H9 (cell line): Measurements from ENCODE around the gene FRMD4B. TPM values are rescaled to one million over a fixed set of nuclear protein-coding genes. Genes with fewer than 3 reads are reported as not detected.

Source experiments
- DNase-seq: peaks from one replicate; pipeline ENCODE4 v3.0.0-alpha.2; 2017
- H2AFZ ChIP-seq: one replicate; pipeline ENCODE4 v1.6.1; 2013; ENCODE audit warnings: mild to moderate bottlenecking, low read length, control low read depth, moderate library complexity
- H2AK5ac ChIP-seq: 2 replicates; pipeline ENCODE4 v1.6.1; 2013; ENCODE audit warnings: low read length, control low read depth, mixed read lengths; ENCODE audit not compliant: insufficient read length
- H2BK120ac ChIP-seq: one replicate; pipeline ENCODE4 v1.6.1; 2013; ENCODE audit warnings: low read depth, mild to moderate bottlenecking, low read length, control low read depth, inconsistent platforms; ENCODE audit not compliant: poor library complexity, severe bottlenecking
- H2BK12ac ChIP-seq: 2 replicates; pipeline ENCODE4 v1.6.1; 2013; ENCODE audit warnings: low read length, control low read depth, mixed read lengths, low read depth; ENCODE audit not compliant: insufficient read length
- H2BK15ac ChIP-seq: 2 replicates; pipeline ENCODE4 v1.6.1; 2013; ENCODE audit warnings: low read depth, low read length, control low read depth
- H2BK20ac ChIP-seq: one replicate; pipeline ENCODE4 v1.6.1; 2013; ENCODE audit warnings: low read depth, mild to moderate bottlenecking, low read length, control low read depth, inconsistent platforms; ENCODE audit not compliant: poor library complexity, severe bottlenecking
- H2BK5ac ChIP-seq: 2 replicates; pipeline ENCODE4 v1.6.1; 2013; ENCODE audit warnings: low read length, control low read depth, mixed read lengths; ENCODE audit not compliant: insufficient read length
- H3K14ac ChIP-seq: 2 replicates; pipeline ENCODE4 v1.6.1; 2013; ENCODE audit warnings: low read length, control low read depth; ENCODE audit not compliant: insufficient read depth
- H3K18ac ChIP-seq: 2 replicates; pipeline ENCODE4 v1.6.1; 2013; ENCODE audit warnings: low read depth, mild to moderate bottlenecking, mixed read lengths, low read length, control low read depth; ENCODE audit not compliant: insufficient read length
- H3K23ac ChIP-seq: 2 replicates; pipeline ENCODE4 v1.6.1; 2013; ENCODE audit warnings: low read length, control low read depth, mixed read lengths, low read depth; ENCODE audit not compliant: insufficient read length
- H3K23me2 ChIP-seq: 2 replicates; pipeline ENCODE4 v1.6.1; 2013; ENCODE audit warnings: low read depth, mild to moderate bottlenecking, mixed read lengths, low read length, control low read depth; ENCODE audit not compliant: insufficient read length, poor library complexity, severe bottlenecking
- H3K27ac ChIP-seq: 2 replicates; pipeline ENCODE4 v1.5.1; 2013; ENCODE audit warnings: low read length, control low read depth, mixed read lengths, low read depth; ENCODE audit not compliant: insufficient read length
- H3K27me3 ChIP-seq: 2 replicates; pipeline ENCODE4 v1.6.1; 2013; ENCODE audit warnings: low read length, control low read depth, inconsistent platforms; ENCODE audit not compliant: insufficient read depth
- H3K4ac ChIP-seq: 2 replicates; pipeline ENCODE4 v1.6.1; 2013; ENCODE audit warnings: low read depth, mild to moderate bottlenecking, control low read depth, inconsistent platforms, low read length, moderate library complexity
- H3K4me1 ChIP-seq: 2 replicates; pipeline ENCODE4 v1.6.1; 2013; ENCODE audit warnings: low read length, control low read depth, inconsistent platforms; ENCODE audit not compliant: insufficient read depth
- H3K4me2 ChIP-seq: 2 replicates; pipeline ENCODE4 v1.6.1; 2013; ENCODE audit warnings: low read length, control low read depth, mixed read lengths; ENCODE audit not compliant: insufficient read length, insufficient read depth
- H3K56ac ChIP-seq: 2 replicates; pipeline ENCODE4 v1.6.1; 2013; ENCODE audit warnings: low read depth, mild to moderate bottlenecking, mixed read lengths, low read length, control low read depth; ENCODE audit not compliant: insufficient read length
- H3K79me1 ChIP-seq: 2 replicates; pipeline ENCODE4 v1.6.1; 2013; ENCODE audit warnings: low read depth, mild to moderate bottlenecking, moderate library complexity, low read length, control low read depth, inconsistent platforms; ENCODE audit not compliant: insufficient read depth, poor library complexity, severe bottlenecking
- H3K79me2 ChIP-seq: 2 replicates; pipeline ENCODE4 v1.6.1; 2013; ENCODE audit warnings: low read length, control low read depth, inconsistent platforms; ENCODE audit not compliant: insufficient read depth
- H3K9ac ChIP-seq: 2 replicates; pipeline ENCODE4 v1.6.1; 2013; ENCODE audit warnings: low read length, control low read depth, mixed read lengths; ENCODE audit not compliant: insufficient read length; ENCODE audit errors: extremely low read depth
- H3K9me3 ChIP-seq: one replicate; pipeline ENCODE4 v1.6.1; 2013; ENCODE audit warnings: low read depth, low read length, inconsistent platforms; ENCODE audit not compliant: control insufficient read depth
- H3T11ph ChIP-seq: one replicate; pipeline ENCODE4 v1.6.1; 2013; ENCODE audit warnings: mild to moderate bottlenecking, low read length, control low read depth, inconsistent platforms
- H4K20me1 ChIP-seq: one replicate; pipeline ENCODE4 v1.6.1; 2013; ENCODE audit not compliant: control insufficient read depth, insufficient read length, insufficient read depth
- H4K5ac ChIP-seq: 2 replicates; pipeline ENCODE4 v1.6.1; 2013; ENCODE audit warnings: low read depth, mild to moderate bottlenecking, mixed read lengths, low read length, control low read depth; ENCODE audit not compliant: insufficient read length
- H4K8ac ChIP-seq: replicated peaks from 2 replicates; pipeline ENCODE4 v1.6.1; 2013; ENCODE audit warnings: low read length, control low read depth, mixed read lengths, low read depth; ENCODE audit not compliant: insufficient read length
- H4K91ac ChIP-seq: 2 replicates; pipeline ENCODE4 v1.6.1; 2013; ENCODE audit warnings: low read depth, mild to moderate bottlenecking, moderate library complexity, mixed read lengths, low read length, control low read depth; ENCODE audit not compliant: insufficient read length
- H3K27ac Mint-ChIP-seq, 3 experiments: 2 replicates in 2 of 3; 3 replicates in 1 of 3; pipeline ENCODE4 v1.8.0; 2020 to 2021; ENCODE audit warnings: mixed read lengths in 3 of 3, mild to moderate bottlenecking in 1 of 3, moderate library complexity in 1 of 3
- H3K27me3 Mint-ChIP-seq: 2 replicates; pipeline ENCODE4 v1.8.0; 2021; ENCODE audit warnings: low read depth, mild to moderate bottlenecking, moderate library complexity, mixed read lengths
- H3K36me3 Mint-ChIP-seq, 3 experiments: 2 replicates in 2 of 3; 3 replicates in 1 of 3; pipeline ENCODE4 v1.8.0; 2020 to 2021; ENCODE audit warnings: low read depth in 3 of 3, mixed read lengths in 3 of 3; ENCODE audit not compliant: insufficient read depth in 1 of 3
- H3K4me1 Mint-ChIP-seq, 2 experiments: 2 replicates each; pipeline ENCODE4 v1.8.0; 2020; ENCODE audit warnings: mixed read lengths in 2 of 2
- H3K4me3 Mint-ChIP-seq, 2 experiments: 2 replicates in 1 of 2; 3 replicates in 1 of 2; pipeline ENCODE4 v1.8.0; 2020 to 2021; ENCODE audit warnings: mild to moderate bottlenecking in 2 of 2, mixed read lengths in 2 of 2, moderate library complexity in 1 of 2
- H3K9me3 Mint-ChIP-seq, 2 experiments: 2 replicates in 1 of 2; 3 replicates in 1 of 2; pipeline ENCODE4 v1.8.0; 2020; ENCODE audit warnings: mild to moderate bottlenecking in 2 of 2, mixed read lengths in 2 of 2, moderate library complexity in 1 of 2
- WGBS: extraction: QIAGEN DNeasy Blood & Tissue Kit; methylation state at CpG from one replicate; pipeline ENCODE4 v1.1.7; 2013; ENCODE audit warnings: missing lambda C conversion rate, low lambda C conversion rate, mixed read lengths; ENCODE audit not compliant: insufficient read length; ENCODE audit errors: extremely low coverage; 5-methylcytosine and 5-hydroxymethylcytosine counted together
- total RNA-seq: library from RNA; stranded (reverse); gene quantifications from 2 replicates; pipeline ENCODE4 v1.2.1, GENCODE V29; 2021
- TF ChIP-seq, protein P1 (sequence below): fragments of 200-600 bp; sonication (generic); conservative IDR thresholded peaks from 3 replicates; pipeline ENCODE4 v1.8.0; 2021; ENCODE audit warnings: antibody characterized with exemption, mild to moderate bottlenecking

The FRMD4B gene
- total RNA-seq, 1 experiment from 2014 or later, result 3.4 TPM

DNA sequence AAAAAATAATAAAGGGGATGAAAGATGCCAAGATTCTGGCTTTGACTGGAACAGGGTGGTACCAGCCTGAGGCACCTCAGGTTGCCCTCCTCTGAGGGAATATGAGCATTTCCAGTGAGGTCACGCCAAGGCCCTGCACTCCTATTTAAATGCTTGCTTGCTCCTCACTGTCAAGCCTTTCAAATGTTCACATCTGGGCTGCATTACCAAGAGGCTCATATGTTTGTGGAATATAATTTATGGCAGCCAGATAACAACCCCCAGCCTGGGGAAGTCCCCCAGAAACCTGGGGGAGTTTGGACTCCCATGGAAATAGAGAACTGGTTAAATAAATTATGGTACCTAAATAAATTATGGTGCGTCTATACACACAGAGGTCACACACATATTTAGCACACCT lies 88.4 kb downstream of the FRMD4B start:
- Histone ChIP-seq H3T11ph (no peak overlapping the region), H3K56ac (no peak overlapping the region), H2BK20ac (no peak overlapping the region), H4K20me1 (no peaks in the 10 kb centered on the region), H2AFZ (no peak overlapping the region), H3K23ac (no peak overlapping the region), H3K4me2 (no peak overlapping the region), H2AK5ac (no peak overlapping the region), H2BK5ac (no peak overlapping the region), H3K9me3 (no peaks in the 10 kb centered on the region), H2BK12ac (no peak overlapping the region), H4K5ac (no peak overlapping the region), H3K27ac (no peak overlapping the region), H2BK120ac (no peak overlapping the region), H3K23me2 (peaks cover 2% of the 10 kb centered on the region), H3K4me1 (no peaks in the 10 kb centered on the region), H3K79me2 (no peaks in the 10 kb centered on the region), H3K27me3 (no peaks in the 10 kb centered on the region), H2BK15ac (no peak overlapping the region), H4K8ac (no peak overlapping the region), H4K91ac (no peak overlapping the region), H3K9ac (no peak overlapping the region), H3K79me1 (no peaks in the 10 kb centered on the region), H3K18ac (no peak overlapping the region), H3K14ac (no peak overlapping the region), H3K4ac (no peak overlapping the region)
- no peaks in the 10 kb centered on the region; the same call in 1 of the 2 replicates for H3K27me3 Mint-ChIP-seq
- no peaks in the 10 kb centered on the region; a peak in 1 of 7 replicates for H3K36me3 Mint-ChIP-seq
- H3K27ac Mint-ChIP-seq, result no peak overlapping the region
- H3K4me1 Mint-ChIP-seq, result peaks cover 7 to 11% of the 10 kb centered on the region in 2 experiments
- H3K9me3 Mint-ChIP-seq, result no peaks in the 10 kb centered on the region
- TF ChIP-seq, protein P1, sequence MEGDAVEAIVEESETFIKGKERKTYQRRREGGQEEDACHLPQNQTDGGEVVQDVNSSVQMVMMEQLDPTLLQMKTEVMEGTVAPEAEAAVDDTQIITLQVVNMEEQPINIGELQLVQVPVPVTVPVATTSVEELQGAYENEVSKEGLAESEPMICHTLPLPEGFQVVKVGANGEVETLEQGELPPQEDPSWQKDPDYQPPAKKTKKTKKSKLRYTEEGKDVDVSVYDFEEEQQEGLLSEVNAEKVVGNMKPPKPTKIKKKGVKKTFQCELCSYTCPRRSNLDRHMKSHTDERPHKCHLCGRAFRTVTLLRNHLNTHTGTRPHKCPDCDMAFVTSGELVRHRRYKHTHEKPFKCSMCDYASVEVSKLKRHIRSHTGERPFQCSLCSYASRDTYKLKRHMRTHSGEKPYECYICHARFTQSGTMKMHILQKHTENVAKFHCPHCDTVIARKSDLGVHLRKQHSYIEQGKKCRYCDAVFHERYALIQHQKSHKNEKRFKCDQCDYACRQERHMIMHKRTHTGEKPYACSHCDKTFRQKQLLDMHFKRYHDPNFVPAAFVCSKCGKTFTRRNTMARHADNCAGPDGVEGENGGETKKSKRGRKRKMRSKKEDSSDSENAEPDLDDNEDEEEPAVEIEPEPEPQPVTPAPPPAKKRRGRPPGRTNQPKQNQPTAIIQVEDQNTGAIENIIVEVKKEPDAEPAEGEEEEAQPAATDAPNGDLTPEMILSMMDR, result no peak
- no peak overlapping the region for H3K4me3 Mint-ChIP-seq
- DNase-seq, result no peak
- WGBS, result no CpG with 5 or more reads among the region's 2 CpGs
